HL-60 (cell line): ENCODE data around the gene EEF2K.

Experiments used
- CTCF ChIP-seq: IDR thresholded peaks from one replicate; pipeline ENCODE4 v1.5.1; 2011; ENCODE audit warnings: low read length, control low read depth, inconsistent platforms; ENCODE audit not compliant: insufficient read depth
- POLR2AphosphoS5 ChIP-seq: IDR thresholded peaks from 2 replicates; pipeline ENCODE4 v1.6.1; 2012; ENCODE audit warnings: low read depth
- REST ChIP-seq: IDR thresholded peaks from 2 replicates; pipeline ENCODE4 v1.6.1; 2012; ENCODE audit warnings: low read depth; ENCODE audit not compliant: insufficient replicate concordance

- TF ChIP-seq CTCF = no peak
- no peak for TF ChIP-seq POLR2AphosphoS5
- no peak for TF ChIP-seq REST
Measured at GRCh38 chr16:22203091-22203490, 3.0 kb upstream of the EEF2K start.
